ENCODE measurements around the gene CPLX1. TPM values are rescaled to one million over a fixed set of nuclear protein-coding genes. Genes with fewer than 3 reads are reported as not detected.
A peak's percentile ranks its signal among the peaks of the same experiment; 100 is the strongest.

The CPLX1 gene
- total RNA-seq, 2 donors from 2014 or later: not detected

DNA sequence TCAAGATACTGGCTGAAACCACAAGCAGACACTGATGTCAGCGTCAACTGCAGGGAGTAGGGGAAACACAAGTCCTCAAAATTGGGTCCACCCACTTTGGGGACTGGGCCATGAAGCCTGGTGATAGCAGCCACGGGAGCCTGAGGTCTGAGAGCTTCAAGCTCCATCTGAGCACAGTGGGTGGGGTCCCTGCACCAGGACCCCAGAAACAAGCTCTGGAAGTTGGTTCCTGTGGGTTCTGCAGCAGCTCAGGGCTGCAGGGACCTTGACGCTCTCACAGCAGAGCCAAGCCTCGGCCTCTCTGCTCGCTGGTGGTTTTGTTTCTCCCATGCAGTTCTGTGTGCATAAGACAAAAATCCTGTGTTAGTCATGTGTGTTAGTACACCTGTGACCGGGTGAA, 54.5 kb downstream of the CPLX1 start:
- ATAC-seq: peak in 1 of 2 donors; percentile 20
- peaks cover 26 to 28% of the 10 kb centered on the region in 2 donors for H3K4me1 Mint-ChIP-seq (ENCODE audit: low read depth in 2 of 2)
- H3K4me3 Mint-ChIP-seq: no peak overlapping the region
- DNase-seq (ENCODE audit: low spot score): no peak
- H3K36me3 Mint-ChIP-seq: peaks cover 14% of the 10 kb centered on the region
- no peak overlapping the region for H3K27ac Mint-ChIP-seq
- H3K27me3 Mint-ChIP-seq: no peaks in the 10 kb centered on the region
- H3K9me3 Mint-ChIP-seq: no peaks in the 10 kb centered on the region

DNA sequence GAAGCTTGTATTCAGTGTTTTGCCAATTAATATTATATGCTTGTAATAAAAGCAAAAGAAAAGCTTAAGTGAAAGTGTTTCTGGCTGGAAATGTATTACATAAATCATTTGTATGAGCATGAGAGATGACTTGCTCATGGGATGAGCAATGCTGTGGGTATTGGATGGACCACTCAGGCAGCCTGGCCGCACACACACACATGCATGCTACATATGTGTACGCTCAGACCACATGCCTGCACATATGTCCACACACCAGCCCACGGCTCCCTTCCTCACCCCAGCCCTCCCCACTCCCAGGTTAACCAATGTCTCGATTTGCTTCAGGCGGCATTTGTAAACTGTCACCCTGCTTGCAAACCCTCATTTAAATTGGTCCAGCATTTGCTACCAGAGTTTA, 55.9 kb downstream of the CPLX1 start:
- DNase-seq (ENCODE audit: low spot score) (peak; percentile 35), ATAC-seq (no peak)
- no peak overlapping the region for H3K4me3 Mint-ChIP-seq
- H3K4me1 Mint-ChIP-seq (ENCODE audit: low read depth in 2 of 2): peaks cover 22 to 27% of the 10 kb centered on the region in 2 donors
- no peaks in the 10 kb centered on the region for H3K27me3 Mint-ChIP-seq
- peaks cover 8% of the 10 kb centered on the region for H3K36me3 Mint-ChIP-seq
- H3K9me3 Mint-ChIP-seq: no peaks in the 10 kb centered on the region
- H3K27ac Mint-ChIP-seq: no peak overlapping the region

DNA sequence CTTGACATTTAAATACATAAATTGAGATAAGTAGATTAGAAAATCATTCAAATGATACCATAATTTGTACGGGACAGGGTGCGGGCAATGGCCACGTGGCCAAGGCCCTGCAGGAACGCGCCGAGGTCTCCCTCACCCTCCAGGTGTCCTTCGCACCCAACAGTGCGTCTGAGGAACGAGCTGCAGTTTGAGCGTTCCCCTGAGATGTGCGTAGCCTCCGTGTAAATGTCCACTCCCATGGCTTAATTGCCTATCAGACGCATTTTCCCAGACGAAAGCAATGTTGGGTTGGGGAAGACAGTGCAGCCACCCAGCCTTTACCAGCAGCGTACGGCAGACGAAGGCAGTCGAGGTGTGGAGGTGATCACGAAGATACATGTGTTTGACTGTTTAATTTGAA, 56.4 kb downstream of the CPLX1 start:
- no peak for ATAC-seq
- Mint-ChIP-seq H3K27me3 (no peaks in the 10 kb centered on the region), H3K4me3 (no peak overlapping the region), H3K4me1 (ENCODE audit: low read depth in 2 of 2) (peaks cover 22% of the 10 kb centered on the region in 2 donors), H3K27ac (no peak overlapping the region), H3K36me3 (peaks cover 3% of the 10 kb centered on the region), H3K9me3 (no peaks in the 10 kb centered on the region)
- peak; percentile 51 for DNase-seq (ENCODE audit: low spot score)

DNA sequence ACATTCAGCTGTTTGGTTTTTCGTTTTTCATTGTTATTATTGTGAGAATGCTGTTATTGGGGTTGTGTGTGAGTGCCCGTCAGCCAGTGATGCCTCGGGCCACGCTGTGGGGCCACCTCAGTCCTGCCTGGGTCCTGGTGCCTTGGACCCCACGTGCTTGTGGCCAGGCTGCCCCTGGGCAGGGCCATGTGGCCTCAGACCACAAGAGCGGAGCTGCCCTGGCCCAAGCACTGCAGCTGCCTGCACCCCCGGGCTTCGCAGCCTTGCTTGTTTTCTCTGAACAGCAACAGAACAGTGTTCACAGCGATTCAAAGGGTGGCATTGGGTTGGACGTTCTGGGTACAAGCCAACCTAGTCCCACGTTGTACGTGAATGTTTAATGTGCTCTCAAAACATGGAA, 56.9 kb downstream of the CPLX1 start:
- DNase-seq (ENCODE audit: low spot score) (peak; percentile 15), ATAC-seq (no peak)
- Mint-ChIP-seq H3K4me1 (ENCODE audit: low read depth in 2 of 2) (peaks cover 17 to 18% of the 10 kb centered on the region in 2 donors), H3K36me3 (no peaks in the 10 kb centered on the region), H3K27me3 (no peaks in the 10 kb centered on the region), H3K27ac (no peak overlapping the region), H3K4me3 (no peak overlapping the region), H3K9me3 (no peaks in the 10 kb centered on the region)

DNA sequence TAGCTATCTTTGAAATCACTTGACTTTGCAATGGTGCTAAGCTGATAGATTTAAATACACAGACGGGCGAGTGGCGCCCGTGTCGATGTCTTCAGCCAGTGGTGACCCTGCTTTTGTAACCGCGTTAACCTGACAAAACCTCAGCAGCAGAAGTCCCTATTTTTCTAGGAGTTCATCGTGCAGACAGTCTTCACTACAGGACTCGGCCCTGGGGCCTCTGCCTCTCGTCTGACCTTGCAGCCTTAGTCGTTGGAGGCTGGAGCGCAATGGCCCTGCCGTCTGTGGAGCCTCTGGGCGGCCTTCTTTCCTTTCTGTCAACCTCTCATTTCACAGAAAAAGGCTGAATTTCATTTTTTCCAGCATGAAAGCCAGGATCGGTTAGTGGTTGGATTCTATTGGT, 57.9 kb downstream of the CPLX1 start:
- peaks cover 19 to 22% of the 10 kb centered on the region in 2 donors for H3K4me1 Mint-ChIP-seq (ENCODE audit: low read depth in 2 of 2)
- H3K9me3 Mint-ChIP-seq: no peaks in the 10 kb centered on the region
- H3K36me3 Mint-ChIP-seq: no peaks in the 10 kb centered on the region

DNA sequence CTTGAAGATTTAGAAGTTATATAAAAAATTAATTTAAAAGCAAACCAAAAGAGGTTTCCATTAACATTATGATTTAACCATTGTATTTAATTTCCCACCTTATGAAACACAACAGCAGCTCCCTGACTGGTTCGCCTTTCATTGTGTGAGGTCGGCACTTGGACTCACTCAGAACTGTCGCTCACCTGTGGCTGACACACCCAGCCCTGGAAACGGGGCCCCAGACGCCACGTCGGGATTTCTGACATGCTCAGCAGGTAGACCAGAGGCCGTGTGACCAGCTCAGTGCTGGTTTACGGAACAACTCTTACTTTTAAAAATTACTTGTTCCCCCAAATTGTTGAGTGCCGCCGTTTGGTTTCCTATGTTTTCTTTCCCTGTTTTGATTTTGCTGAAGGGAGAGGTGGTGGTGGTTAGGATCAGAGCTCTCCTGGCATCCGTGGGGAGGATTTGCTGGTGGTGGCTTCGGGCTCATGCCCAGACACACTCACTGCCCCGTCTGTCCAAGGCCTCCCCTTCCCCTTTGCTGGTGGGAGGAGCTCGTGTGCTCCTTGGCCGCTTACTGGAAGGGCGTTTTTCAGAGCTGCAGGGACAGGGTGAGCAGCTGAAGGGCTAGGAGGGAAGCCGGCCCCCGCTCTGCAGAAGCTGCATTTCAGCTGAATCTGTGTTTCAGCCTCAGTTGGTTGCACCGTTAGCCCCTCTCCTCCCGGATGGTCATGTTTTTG, 59.2 kb downstream of the CPLX1 start:
- Mint-ChIP-seq H3K9me3 (no peaks in the 10 kb centered on the region), H3K4me3 (no peak overlapping the region), H3K27ac (peak overlapping the region in 1 of 2 donors; percentile 37), H3K4me1 (ENCODE audit: low read depth in 2 of 2) (peaks cover 23 to 24% of the 10 kb centered on the region in 2 donors), H3K27me3 (no peaks in the 10 kb centered on the region), H3K36me3 (no peaks in the 10 kb centered on the region)
- ATAC-seq (no peak), DNase-seq (ENCODE audit: low spot score) (peak; percentile 23)

More for the DNA sequence above, 57.9 kb downstream of the CPLX1 start:
- no peaks in the 10 kb centered on the region for H3K27me3 Mint-ChIP-seq
- ATAC-seq: no peak
- H3K4me3 Mint-ChIP-seq: no peak overlapping the region
- DNase-seq (ENCODE audit: low spot score): no peak
- no peak overlapping the region for H3K27ac Mint-ChIP-seq

DNA sequence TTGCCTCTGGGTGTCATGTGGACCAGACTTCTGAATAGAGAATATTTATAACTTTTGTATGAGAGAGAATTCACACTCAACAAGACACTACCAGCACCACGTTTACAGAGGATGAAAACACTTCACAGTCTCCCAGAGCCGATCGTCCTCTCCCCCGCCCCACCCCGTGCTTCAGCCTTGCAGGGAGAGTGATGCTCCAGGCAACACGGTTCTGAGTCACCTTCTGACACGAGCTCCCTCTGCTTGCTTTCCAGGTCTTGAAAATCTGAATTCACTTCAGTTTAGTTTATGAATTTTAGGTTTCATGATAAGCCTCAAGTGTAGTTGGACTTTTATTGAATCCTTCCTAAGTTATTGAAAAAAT, 59.8 kb downstream of the CPLX1 start:
- H3K4me1 Mint-ChIP-seq (ENCODE audit: low read depth in 2 of 2): peaks cover 29 to 30% of the 10 kb centered on the region in 2 donors
- H3K36me3 Mint-ChIP-seq: no peaks in the 10 kb centered on the region
- no peak for ATAC-seq
- H3K4me3 Mint-ChIP-seq: no peak overlapping the region
- H3K9me3 Mint-ChIP-seq: no peaks in the 10 kb centered on the region
- H3K27ac Mint-ChIP-seq: peak overlapping the region in 1 of 2 donors; percentile 37
- no peaks in the 10 kb centered on the region for H3K27me3 Mint-ChIP-seq
- peak; percentile 31 for DNase-seq (ENCODE audit: low spot score)

DNA sequence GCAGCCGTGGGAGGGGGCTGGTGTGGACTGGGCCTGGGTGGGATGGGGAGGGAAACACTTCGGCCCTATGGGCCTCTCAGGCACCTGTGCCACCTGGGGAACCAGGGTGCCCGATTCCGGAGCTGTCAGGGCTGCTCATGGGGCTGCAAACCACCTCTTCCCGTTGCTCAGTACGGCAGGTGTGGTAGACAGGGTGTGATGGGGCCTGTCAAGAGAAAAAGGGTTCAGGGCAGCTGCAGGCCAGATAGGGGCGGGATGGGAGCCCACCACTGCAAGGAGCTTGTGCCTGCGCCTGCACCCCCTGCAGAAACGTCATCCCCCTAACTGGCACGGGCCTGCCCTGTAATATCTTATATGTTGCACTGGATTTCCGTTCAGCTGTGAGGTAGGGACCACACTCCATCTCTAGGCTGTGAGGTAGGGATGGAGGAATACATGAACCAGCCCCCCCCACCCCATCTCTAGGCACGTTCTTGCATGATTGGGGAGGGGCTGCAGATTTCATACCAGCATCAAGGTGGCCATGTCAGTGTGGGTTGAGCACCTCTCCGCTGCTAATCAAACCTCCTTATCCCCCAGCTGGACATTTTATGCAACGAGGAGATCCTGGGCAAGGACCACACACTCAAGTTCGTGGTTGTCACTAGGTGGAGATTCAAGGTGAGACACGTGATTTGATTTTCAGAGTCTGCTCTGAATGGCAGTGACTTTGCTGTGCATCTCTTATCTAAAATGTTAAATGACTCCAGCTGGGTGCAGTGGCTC, 61.3 kb downstream of the CPLX1 start:
- no peak overlapping the region for H3K27ac Mint-ChIP-seq
- H3K4me1 Mint-ChIP-seq (ENCODE audit: low read depth in 2 of 2): peaks cover 33 to 38% of the 10 kb centered on the region in 2 donors
- DNase-seq (ENCODE audit: low spot score) (peak; percentile 8), ATAC-seq (no peak)
- peaks cover 7% of the 10 kb centered on the region for H3K36me3 Mint-ChIP-seq
- no peak overlapping the region for H3K4me3 Mint-ChIP-seq
- H3K9me3 Mint-ChIP-seq: no peaks in the 10 kb centered on the region
- H3K27me3 Mint-ChIP-seq: no peaks in the 10 kb centered on the region

DNA sequence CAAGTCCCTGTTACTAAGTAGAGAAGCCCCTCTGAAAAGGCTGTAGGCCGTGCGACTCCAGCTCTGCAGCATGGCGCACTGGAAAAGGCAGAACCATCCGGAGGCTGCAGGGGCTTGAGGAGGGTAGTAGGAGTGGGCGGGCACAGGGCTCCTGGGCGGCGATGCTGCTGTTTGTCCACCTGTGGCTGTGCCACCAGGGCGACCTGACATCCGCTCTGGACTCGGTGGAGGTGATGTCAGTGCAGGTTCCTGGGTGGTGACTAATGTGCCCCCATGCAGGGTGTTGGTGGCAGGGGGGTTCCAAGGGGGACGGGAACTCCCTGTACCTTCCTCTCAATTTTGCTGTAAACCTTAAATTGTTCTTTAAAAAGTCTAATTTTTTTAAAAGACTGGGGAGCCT, 62.0 kb downstream of the CPLX1 start:
- DNase-seq (ENCODE audit: low spot score) (peak; percentile 49), ATAC-seq (no peak)
- Mint-ChIP-seq H3K27me3 (no peaks in the 10 kb centered on the region), H3K27ac (no peak overlapping the region), H3K4me3 (no peak overlapping the region), H3K36me3 (peaks cover 7% of the 10 kb centered on the region), H3K4me1 (ENCODE audit: low read depth in 2 of 2) (peaks cover 32 to 36% of the 10 kb centered on the region in 2 donors), H3K9me3 (no peaks in the 10 kb centered on the region)

DNA sequence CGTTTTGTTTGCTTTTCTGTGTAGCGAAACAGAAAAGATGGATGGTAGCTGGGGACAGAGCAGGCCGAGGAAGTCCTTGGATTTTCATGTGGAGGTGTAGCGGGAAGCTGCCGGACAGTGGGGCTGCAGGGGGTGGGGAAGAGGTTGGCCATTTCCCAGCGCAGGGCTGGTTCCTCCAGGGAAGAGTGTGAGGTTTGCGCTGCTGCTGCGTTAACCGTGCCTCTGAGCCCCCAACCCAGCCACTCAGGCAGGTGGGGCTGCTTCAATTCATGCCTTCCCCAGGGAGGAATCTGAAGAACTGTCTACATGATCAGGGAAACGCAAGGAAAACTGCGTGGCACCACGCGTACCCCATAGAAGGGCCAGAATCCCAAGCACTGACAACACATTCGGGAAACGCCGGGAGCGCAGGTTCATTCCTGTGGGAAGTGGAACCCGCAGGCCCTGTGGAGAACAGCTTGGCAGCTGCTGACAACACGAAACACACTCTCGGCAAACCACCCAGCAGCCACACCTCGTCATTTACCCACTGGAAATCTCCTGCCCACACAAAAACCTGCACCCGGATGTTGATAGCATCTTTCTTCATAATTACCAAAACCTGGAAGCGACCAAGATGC, 62.6 kb downstream of the CPLX1 start:
- Mint-ChIP-seq H3K36me3 (peaks cover 7% of the 10 kb centered on the region), H3K4me1 (ENCODE audit: low read depth in 2 of 2) (peaks cover 32 to 36% of the 10 kb centered on the region in 2 donors), H3K27ac (peak overlapping the region in 1 of 2 donors; percentile 20), H3K27me3 (no peaks in the 10 kb centered on the region), H3K4me3 (no peak overlapping the region), H3K9me3 (no peaks in the 10 kb centered on the region)
- peak; percentile 38 for DNase-seq (ENCODE audit: low spot score)
- no peak for ATAC-seq

DNA sequence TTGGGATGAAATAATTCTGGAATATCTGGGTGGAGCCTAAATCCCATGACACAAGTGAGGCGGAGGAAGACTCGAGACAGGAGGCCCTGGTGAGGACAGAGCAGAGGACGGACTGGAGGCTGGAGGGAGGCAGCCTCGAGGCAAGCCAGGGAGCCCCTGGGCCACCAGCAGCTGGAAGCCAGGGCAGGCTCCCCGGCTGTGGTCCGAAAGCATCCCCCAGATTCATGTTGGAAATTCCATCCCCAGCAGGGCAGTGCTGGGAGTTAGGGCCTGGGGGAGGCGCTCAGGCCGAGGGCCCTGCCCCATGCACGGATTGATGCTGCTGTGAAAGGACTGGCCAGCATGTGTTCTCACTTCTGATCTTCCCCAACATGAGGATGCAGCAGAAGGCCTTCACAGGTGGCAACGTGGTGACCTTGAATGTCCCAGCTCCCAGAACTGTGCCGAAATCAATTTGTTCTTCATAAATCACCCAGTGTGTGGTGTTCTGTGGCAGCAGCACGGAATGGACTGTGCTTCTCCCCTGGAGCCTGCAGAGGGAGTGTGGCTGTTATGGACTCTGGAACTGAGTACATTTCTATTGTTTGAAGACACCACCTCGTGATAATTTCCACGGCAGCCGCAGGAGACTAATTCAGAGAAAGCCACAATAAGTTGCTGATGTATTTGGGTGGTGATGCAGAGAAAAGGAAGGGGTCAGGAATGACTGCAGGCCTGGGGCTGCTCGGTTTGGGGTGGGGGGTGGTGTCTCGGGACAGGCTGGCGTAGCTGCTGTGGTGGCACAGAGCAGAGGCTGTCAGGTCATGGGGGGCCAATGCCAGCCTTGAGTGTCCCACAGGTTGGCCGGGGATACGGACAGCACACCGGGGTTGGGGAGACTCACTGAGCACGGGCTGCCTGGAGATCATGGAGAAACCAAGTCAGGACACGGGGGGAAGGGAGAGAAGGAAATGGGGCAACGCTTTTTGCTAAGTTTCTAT, 63.4 kb downstream of the CPLX1 start:
- Mint-ChIP-seq H3K36me3 (peaks cover 7% of the 10 kb centered on the region), H3K27ac (peak overlapping the region in 1 of 2 donors; percentile 20)

DNA sequence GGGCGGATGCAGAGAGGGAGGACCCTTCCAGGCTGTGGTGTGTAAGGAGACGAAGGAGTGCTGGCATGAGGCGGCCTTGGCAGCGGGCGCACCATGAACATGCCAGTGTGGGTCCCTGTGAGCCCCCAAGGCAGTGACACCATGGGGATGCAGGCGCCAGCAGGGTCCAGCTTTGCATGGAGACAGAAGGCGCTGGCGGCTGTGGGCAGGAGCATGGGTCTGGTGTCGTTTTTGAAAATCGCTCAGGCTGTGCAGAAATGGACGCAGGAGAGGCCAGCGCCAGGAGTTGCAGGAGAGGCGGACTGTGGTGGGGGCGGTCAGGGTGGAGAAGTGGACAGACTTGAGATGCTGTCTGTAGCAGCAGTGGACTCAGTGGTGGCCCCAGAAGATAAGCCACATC, 64.2 kb downstream of the CPLX1 start:
- Mint-ChIP-seq H3K27ac (peak overlapping the region in 1 of 2 donors; percentile 3), H3K36me3 (peaks cover 7% of the 10 kb centered on the region)

More for the DNA sequence above, 63.4 kb downstream of the CPLX1 start:
- ATAC-seq (no peak), DNase-seq (ENCODE audit: low spot score) (peak; percentile 56)
- Mint-ChIP-seq H3K9me3 (no peaks in the 10 kb centered on the region), H3K4me3 (no peak overlapping the region), H3K4me1 (ENCODE audit: low read depth in 2 of 2) (peaks cover 32 to 36% of the 10 kb centered on the region in 2 donors), H3K27me3 (no peaks in the 10 kb centered on the region)

DNA sequence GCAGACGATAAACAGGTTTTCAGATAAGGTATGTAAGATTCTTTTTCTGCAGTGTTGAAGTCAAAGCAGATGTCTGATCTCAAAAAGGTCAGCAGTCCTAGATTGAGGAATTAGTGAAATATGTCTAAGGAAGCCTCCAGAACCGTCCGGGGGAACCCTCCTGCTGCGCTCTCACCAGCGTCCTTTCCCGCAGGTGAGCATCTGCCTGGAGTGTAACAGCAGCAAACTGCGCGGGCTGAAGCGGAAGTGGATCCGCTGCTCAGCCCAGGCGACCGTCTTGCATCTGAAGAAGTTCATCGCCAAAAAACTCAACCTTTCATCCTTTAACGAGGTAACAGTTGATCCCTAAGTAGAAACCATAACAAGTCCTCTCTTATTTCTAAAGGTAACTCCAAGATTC, 64.8 kb downstream of the CPLX1 start:
- no peaks in the 10 kb centered on the region for H3K27me3 Mint-ChIP-seq
- ATAC-seq: no peak
- DNase-seq (ENCODE audit: low spot score): no peak
- H3K27ac Mint-ChIP-seq: peak overlapping the region in 1 of 2 donors; percentile 3
- H3K4me1 Mint-ChIP-seq (ENCODE audit: low read depth in 2 of 2): peaks cover 27 to 29% of the 10 kb centered on the region in 2 donors
- no peak overlapping the region for H3K4me3 Mint-ChIP-seq
- H3K9me3 Mint-ChIP-seq: no peaks in the 10 kb centered on the region
- peaks cover 7% of the 10 kb centered on the region for H3K36me3 Mint-ChIP-seq

More for the DNA sequence above, 64.2 kb downstream of the CPLX1 start:
- Mint-ChIP-seq H3K9me3 (no peaks in the 10 kb centered on the region), H3K4me3 (no peak overlapping the region), H3K4me1 (ENCODE audit: low read depth in 2 of 2) (peaks cover 32 to 33% of the 10 kb centered on the region in 2 donors), H3K27me3 (no peaks in the 10 kb centered on the region)
- ATAC-seq: no peak
- peak; percentile 8 for DNase-seq (ENCODE audit: low spot score)
